Kidney epithelial cell (primary cell): ENCODE results near the gene BEND5. TPM values are rescaled to one million over a fixed set of nuclear protein-coding genes. Genes with fewer than 3 reads are reported as not detected.

Source experiments
- DNase-seq: peaks from one replicate; pipeline ENCODE4 v3.0.0-alpha.2; 2010; ENCODE audit warnings: low read depth
- H3K27me3 ChIP-seq: 2 replicates; pipeline ENCODE4 v1.6.0; 2011; ENCODE audit warnings: low read length; ENCODE audit not compliant: control insufficient read depth, insufficient read depth
- H3K36me3 ChIP-seq: 2 replicates; pipeline ENCODE4 v1.5.1; 2011; ENCODE audit warnings: low read length; ENCODE audit not compliant: control insufficient read depth, insufficient read depth
- H3K4me3 ChIP-seq: 2 replicates; pipeline ENCODE4 v1.5.1; 2011; ENCODE audit warnings: low read depth, mild to moderate bottlenecking, control low read depth, low read length
- CTCF ChIP-seq: IDR thresholded peaks from 2 replicates; pipeline ENCODE4 v1.5.1; 2011; ENCODE audit warnings: mild to moderate bottlenecking, moderate library complexity, low read length, control low read depth, inconsistent platforms; ENCODE audit not compliant: insufficient read depth, poor library complexity, severe bottlenecking
- total RNA-seq: library from RNA; depleted of rRNA; stranded (reverse); fragments of >200 nt; gene quantifications from 2 replicates; pipeline ENCODE4 v1.2.3, GENCODE V29; 2015

BEND5 gene
- total RNA-seq, 1 donor from 2014 or later: 4.2 TPM

DNA sequence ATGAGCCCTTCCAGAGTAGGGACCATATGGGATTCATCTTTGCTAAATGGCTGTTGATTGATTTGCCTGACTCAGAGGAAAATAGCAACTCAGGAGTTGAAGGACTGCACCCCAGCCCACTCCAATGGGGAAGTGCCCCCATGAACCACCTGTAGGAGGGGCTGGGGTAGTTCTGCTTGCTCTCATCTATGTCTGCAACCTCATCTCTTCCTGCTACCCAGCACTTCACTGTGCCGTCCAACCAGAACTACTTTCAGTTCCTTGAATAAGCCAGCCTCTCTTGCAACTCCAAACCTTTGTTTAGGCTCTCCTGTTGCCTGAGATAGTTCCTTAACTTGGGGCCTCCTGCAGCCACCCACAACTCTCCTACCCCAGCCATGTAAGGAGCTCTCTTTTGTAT, 26.6 kb downstream of the BEND5 start:
- DNase-seq: no peak
- Histone ChIP-seq H3K36me3 (no peaks in the 10 kb centered on the region), H3K4me3 (no peak overlapping the region), H3K27me3 (no peaks in the 10 kb centered on the region)
- no peak for TF ChIP-seq CTCF

DNA sequence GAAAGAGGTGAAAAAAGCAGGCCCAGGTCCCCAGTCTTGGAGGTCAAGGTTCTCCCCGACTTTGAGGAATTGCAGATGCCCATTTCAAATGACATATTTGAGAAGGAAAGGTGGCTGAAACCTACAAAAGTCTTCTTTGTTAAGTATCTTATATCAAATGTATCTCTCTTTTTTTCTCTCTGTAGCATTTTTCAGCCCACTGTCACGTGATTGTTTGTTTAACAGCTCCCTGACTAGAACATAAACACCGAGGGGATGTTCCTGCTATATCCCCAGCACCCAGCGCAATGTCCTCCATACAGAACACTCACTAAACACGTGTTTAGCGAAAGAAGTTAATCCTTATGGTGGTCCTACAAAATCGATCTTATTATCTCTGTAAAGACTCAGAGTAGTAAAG, 27.6 kb downstream of the BEND5 start:
- TF ChIP-seq CTCF: no peak
- Histone ChIP-seq H3K36me3 (no peaks in the 10 kb centered on the region), H3K4me3 (no peak overlapping the region), H3K27me3 (no peaks in the 10 kb centered on the region)
- no peak for DNase-seq

GRCh38 chr1:48746906-48747305, 29.8 kb downstream of the BEND5 start:
- Histone ChIP-seq H3K27me3 (no peaks in the 10 kb centered on the region), H3K4me3 (no peak overlapping the region), H3K36me3 (no peaks in the 10 kb centered on the region)
- no peak for TF ChIP-seq CTCF
- DNase-seq: no peak

DNA sequence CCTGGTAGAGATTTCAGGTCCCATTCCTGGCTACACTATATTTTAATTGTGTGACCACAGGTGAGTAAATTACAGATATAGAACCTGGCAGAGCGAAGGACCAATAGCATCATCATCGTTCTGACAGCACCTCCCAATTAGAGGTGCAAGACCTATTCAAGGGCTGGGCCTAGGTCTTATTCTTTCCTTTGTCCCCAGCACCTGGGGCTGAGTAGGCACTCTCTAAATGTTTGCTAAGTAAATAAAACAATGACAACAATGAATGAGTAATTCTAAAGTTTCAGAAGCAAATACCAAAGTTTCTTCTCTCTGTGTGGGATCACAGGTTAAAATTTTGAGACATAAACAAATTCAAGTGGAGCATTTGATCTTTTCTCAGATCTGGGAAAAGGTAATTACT, 32.7 kb downstream of the BEND5 start:
- DNase-seq: no peak
- Histone ChIP-seq H3K27me3 (no peaks in the 10 kb centered on the region), H3K4me3 (no peak overlapping the region), H3K36me3 (no peaks in the 10 kb centered on the region)
- no peak for TF ChIP-seq CTCF

DNA sequence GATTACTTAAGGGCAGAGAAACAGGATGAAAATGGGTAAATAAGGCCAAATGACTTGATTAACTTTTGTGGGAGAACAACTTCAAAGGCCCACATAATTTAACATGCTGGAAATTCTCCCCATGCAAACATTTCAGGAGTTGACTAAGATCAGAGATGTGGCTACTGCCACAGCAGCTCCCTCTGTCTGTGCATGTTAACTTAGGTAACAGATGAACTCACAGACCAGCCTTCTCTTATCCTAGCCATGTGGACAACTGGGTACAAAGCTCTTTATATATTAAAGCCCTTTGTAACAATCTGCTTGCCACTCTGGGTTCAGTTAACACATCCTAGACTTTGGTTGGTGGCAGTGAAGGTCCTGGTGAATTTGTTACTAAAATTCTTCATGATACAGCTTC, 33.2 kb downstream of the BEND5 start:
- Histone ChIP-seq H3K4me3 (no peak overlapping the region), H3K27me3 (no peaks in the 10 kb centered on the region), H3K36me3 (no peaks in the 10 kb centered on the region)
- TF ChIP-seq CTCF: no peak
- DNase-seq: no peak

DNA sequence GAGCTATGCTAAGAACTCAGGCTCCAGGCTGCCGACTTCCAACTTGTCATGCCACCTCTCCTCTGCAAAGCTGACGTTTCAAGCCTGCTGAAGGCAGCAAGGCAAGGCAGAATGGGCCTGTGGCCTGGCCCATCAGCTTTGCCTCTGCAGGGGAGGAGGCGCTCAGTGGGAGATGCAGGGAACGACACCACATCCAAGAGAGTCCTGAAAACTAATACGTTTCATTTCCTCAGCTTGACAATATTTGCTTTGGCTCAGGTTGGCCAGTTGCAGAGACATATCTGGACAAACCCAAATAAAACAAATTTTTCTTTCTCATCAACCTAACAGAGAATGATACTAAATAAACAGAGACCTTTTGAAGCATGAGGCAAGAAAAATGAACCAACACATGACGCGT, 35.3 kb downstream of the BEND5 start:
- TF ChIP-seq CTCF: no peak
- Histone ChIP-seq H3K4me3 (no peak overlapping the region), H3K36me3 (no peaks in the 10 kb centered on the region), H3K27me3 (no peaks in the 10 kb centered on the region)
- DNase-seq: no peak
